ENCODE data around the gene SCUBE3. TPM values are rescaled to one million over a fixed set of nuclear protein-coding genes. Genes with fewer than 3 reads are reported as not detected.

Gene SCUBE3
- total and polyA plus RNA-seq, 9 donors: 0.40 to 3.2 (median 1.3) TPM

DNA sequence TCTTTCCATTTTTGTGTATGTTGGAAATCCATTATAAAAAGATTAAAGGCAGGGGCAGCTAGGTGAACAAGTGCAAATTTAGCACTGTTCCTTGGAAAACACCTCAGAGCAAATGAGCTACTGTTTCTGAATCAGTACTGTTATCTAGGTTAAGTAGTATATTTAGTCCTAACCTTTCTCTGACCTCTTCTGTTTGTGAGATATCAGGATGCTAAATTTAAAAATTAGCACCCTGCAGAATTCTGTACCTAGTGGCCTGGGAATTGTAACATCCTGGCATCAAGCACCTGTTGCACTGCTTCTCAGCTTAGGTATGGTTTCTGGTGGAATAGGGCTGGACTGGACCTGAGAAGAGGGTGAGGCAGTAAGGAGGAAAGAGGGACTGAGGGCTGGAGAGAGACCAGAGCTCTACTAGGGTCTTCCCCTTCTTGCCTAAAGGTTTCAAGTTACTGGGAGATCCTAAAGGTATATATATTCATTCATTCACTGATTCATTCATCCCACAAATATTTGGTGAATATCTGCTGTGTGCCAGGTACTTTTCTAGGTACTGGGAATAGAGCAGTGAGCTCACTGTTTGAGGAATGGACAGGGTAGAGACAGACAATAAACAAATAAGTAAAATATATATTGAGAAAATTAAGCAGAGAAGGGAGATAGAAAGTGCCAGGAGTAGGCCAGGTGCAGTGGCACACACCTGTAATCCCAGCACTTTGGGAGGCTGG, 51.0 kb downstream of the SCUBE3 start:
- no peaks in the 10 kb centered on the region for H3K36me3 ChIP-seq (ENCODE audit: control insufficient read depth, insufficient read depth, low read length)
- H3K27ac ChIP-seq (ENCODE audit: low read length): no peak overlapping the region
- no peak for DNase-seq
- no peaks in the 10 kb centered on the region for H3K27me3 ChIP-seq (ENCODE audit: control insufficient read depth, insufficient read depth, low read length)
- no peak overlapping the region for H3K4me3 ChIP-seq (ENCODE audit: low read length)
- peaks cover 4% of the 10 kb centered on the region for H3K4me1 ChIP-seq (ENCODE audit: control insufficient read depth, insufficient read depth, low read length)
- H3K9me3 ChIP-seq (replicated peaks; ENCODE audit: control insufficient read depth, low read depth, low read length): no peaks in the 10 kb centered on the region

DNA sequence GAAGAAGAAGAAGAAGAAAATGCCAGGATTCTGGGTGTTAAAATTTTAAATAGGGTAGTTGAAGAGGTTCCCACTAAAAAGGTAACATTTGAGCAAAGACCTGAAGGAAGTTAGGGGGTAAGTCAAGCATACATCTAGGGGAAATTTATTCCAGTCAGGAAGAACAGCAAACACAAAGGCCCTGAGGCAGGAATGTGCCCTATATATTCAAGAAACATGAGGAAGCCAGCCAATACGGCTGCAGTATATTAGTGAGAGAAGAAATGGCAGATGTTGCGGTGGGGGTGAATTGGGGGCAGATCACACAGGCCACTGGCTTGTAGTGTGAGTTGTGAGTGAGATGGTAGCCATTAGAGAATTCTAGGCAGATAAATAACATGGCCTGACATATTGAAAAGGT, 51.8 kb downstream of the SCUBE3 start:
- Histone ChIP-seq H3K27ac (ENCODE audit: low read length) (no peak overlapping the region), H3K9me3 (replicated peaks; ENCODE audit: control insufficient read depth, low read depth, low read length) (no peaks in the 10 kb centered on the region), H3K36me3 (ENCODE audit: control insufficient read depth, insufficient read depth, low read length) (no peaks in the 10 kb centered on the region), H3K4me3 (ENCODE audit: low read length) (no peak overlapping the region), H3K4me1 (ENCODE audit: control insufficient read depth, insufficient read depth, low read length) (no peaks in the 10 kb centered on the region), H3K27me3 (ENCODE audit: control insufficient read depth, insufficient read depth, low read length) (no peaks in the 10 kb centered on the region)
- 74% methylated on average over 2 of the region's 2 CpGs for WGBS (ENCODE audit: insufficient coverage)
- no peak for DNase-seq

DNA sequence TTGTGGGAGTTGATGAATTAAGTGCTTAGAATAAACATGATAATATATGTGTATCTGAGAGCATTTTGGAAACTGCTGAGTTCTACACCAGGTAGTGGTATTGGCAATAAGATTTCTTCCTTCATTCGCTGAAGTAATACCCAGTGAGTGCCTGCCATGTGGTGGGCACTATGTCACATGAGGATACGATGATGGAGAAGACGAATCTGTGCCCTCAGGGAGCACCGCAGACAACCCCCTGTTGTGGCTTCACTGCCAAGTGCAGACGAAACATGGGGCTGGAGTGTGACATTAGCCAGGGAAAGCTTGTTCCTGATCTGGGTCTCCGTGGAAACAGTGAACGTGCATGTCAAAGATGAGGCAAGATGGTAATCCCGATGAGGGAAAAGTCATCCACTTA, 53.7 kb downstream of the SCUBE3 start:
- Histone ChIP-seq H3K36me3 (ENCODE audit: control insufficient read depth, insufficient read depth, low read length) (no peaks in the 10 kb centered on the region), H3K4me1 (ENCODE audit: control insufficient read depth, insufficient read depth, low read length) (no peaks in the 10 kb centered on the region), H3K27ac (ENCODE audit: low read length) (no peak overlapping the region), H3K27me3 (ENCODE audit: control insufficient read depth, insufficient read depth, low read length) (no peaks in the 10 kb centered on the region), H3K4me3 (ENCODE audit: low read length) (no peak overlapping the region), H3K9me3 (replicated peaks; ENCODE audit: control insufficient read depth, low read depth, low read length) (no peaks in the 10 kb centered on the region)
- no peak for DNase-seq
- WGBS (ENCODE audit: insufficient coverage): 80% methylated on average over 7 of the region's 8 CpGs

DNA sequence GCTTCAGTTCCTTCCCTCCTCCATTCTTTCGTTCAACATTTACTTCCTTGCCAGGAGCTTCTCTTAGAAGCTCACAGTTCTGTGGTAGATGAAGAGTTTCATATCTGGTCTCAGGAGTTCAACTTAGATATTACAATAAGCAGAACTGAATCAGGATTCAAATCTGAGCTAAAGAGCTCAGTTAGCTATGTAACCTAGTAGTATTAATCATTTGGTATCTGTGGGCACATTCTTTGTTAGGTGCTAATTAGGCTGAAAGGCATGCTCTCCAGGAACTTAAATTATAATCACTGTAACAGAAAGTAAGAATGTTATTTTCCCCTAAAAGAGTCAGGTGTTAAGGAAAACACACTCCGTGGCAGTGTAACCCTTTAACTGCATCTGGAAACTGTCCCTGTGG, 54.1 kb downstream of the SCUBE3 start:
- no peak overlapping the region for H3K27ac ChIP-seq (ENCODE audit: low read length)

DNA sequence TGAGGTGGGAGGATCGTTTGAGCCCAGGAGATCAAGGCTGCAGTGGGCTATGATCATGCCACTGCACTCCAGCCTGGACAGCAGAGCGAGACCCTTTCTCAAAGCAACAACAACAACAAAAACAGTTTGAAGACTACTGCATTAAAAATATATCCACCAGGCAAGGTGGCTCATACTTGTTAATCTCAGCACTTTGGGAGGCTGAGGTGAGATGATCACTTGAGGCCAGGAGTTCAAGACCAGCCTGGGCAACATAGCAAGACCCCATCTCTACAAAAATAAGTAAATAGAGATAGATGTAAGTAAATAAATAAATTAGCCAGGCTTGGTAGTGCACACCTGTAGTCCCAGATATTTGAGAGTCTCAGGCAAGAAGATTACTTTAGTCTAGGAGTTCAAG, 58.2 kb downstream of the SCUBE3 start:
- 100% methylated on average over 1 of the region's 2 CpGs for WGBS (ENCODE audit: insufficient coverage)

More for the DNA sequence above, 54.1 kb downstream of the SCUBE3 start:
- H3K27me3 ChIP-seq (ENCODE audit: control insufficient read depth, insufficient read depth, low read length): no peaks in the 10 kb centered on the region
- no peak overlapping the region for H3K4me3 ChIP-seq (ENCODE audit: low read length)
- H3K9me3 ChIP-seq (replicated peaks; ENCODE audit: control insufficient read depth, low read depth, low read length): no peaks in the 10 kb centered on the region
- DNase-seq: no peak
- H3K36me3 ChIP-seq (ENCODE audit: control insufficient read depth, insufficient read depth, low read length): no peaks in the 10 kb centered on the region
- no peaks in the 10 kb centered on the region for H3K4me1 ChIP-seq (ENCODE audit: control insufficient read depth, insufficient read depth, low read length)
- WGBS (ENCODE audit: insufficient coverage): no CpG with 5 or more reads among the region's 2 CpGs

DNA sequence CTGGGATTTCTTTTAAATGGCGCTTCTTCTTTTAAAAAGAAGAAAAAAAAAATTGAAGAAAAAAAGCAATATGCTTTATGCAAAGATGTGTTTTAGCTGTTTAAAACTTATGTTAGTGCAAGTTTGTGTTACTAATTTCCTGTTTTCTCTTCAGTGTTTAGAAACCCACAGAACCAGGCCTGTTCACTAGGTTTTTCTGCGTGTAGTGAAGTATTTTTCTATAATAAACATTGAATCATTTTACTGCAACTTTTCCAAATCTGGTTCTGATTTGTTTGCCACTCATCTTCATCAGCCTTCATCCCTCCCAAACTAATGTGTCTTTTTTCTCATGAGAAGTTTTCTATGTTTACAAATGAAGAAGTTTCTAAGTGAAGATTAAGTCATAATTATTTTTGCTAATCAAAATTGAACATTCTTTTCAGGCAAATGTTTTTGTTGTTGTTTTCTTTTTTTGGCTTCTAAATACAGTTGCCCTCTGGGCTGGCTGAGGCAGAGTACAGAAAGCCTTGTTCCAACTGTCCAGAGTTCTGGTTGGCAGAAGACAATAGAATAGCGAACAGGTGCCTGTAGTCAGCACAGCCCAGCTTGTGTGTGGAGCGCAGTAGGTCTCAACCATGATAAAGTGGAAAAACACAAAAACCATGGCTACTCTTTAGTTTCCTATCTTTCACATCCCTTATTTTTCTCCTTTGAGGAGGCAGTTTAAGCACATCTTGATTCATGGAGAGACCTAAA, 60.2 kb downstream of the SCUBE3 start:
- no peak for DNase-seq

More for the DNA sequence above, 58.2 kb downstream of the SCUBE3 start:
- Histone ChIP-seq H3K27me3 (ENCODE audit: control insufficient read depth, insufficient read depth, low read length) (no peaks in the 10 kb centered on the region), H3K36me3 (ENCODE audit: control insufficient read depth, insufficient read depth, low read length) (no peaks in the 10 kb centered on the region), H3K4me3 (ENCODE audit: low read length) (no peak overlapping the region), H3K4me1 (ENCODE audit: control insufficient read depth, insufficient read depth, low read length) (peaks cover 6% of the 10 kb centered on the region), H3K27ac (ENCODE audit: low read length) (no peak overlapping the region), H3K9me3 (replicated peaks; ENCODE audit: control insufficient read depth, low read depth, low read length) (no peaks in the 10 kb centered on the region)
- DNase-seq: no peak

DNA sequence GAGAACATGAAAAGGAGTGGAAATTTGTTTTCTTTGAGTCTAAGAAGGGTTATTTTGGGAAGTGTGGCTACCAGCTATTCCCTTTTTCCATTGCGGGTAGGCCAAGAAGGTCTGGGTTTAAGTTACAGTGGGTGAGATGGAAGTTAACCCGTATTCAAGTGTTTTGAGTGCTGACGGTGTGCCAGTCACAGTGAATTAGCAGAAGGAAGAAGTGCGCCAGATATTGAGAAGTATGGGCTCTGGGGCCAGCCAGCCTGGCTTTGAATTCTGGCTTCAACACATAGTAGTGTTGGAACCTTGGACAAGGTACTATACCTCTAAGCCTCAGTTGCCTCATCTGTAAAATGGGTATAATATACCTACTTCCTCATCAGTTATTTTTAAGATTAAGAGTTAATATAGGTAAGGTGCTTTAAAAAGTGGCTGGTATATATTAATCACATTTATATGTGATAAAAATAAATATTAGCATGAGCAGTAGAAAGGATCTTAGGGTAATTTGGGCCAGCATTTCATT, 62.0 kb downstream of the SCUBE3 start:
- no peaks in the 10 kb centered on the region for H3K36me3 ChIP-seq (ENCODE audit: control insufficient read depth, insufficient read depth, low read length)
- H3K27me3 ChIP-seq (ENCODE audit: control insufficient read depth, insufficient read depth, low read length): no peaks in the 10 kb centered on the region
- no peak overlapping the region for H3K4me3 ChIP-seq (ENCODE audit: low read length)
- 80% methylated on average over 1 of the region's 4 CpGs for WGBS (ENCODE audit: insufficient coverage)
- peak; percentile 61 for DNase-seq
- no peaks in the 10 kb centered on the region for H3K9me3 ChIP-seq (replicated peaks; ENCODE audit: control insufficient read depth, low read depth, low read length)
- peaks cover 6% of the 10 kb centered on the region for H3K4me1 ChIP-seq (ENCODE audit: control insufficient read depth, insufficient read depth, low read length)
- H3K27ac ChIP-seq (ENCODE audit: low read length): no peak overlapping the region

More for the DNA sequence above, 60.2 kb downstream of the SCUBE3 start:
- Histone ChIP-seq H3K27me3 (ENCODE audit: control insufficient read depth, insufficient read depth, low read length) (no peaks in the 10 kb centered on the region), H3K4me1 (ENCODE audit: control insufficient read depth, insufficient read depth, low read length) (peaks cover 6% of the 10 kb centered on the region), H3K9me3 (replicated peaks; ENCODE audit: control insufficient read depth, low read depth, low read length) (no peaks in the 10 kb centered on the region), H3K27ac (ENCODE audit: low read length) (no peak overlapping the region), H3K4me3 (ENCODE audit: low read length) (no peak overlapping the region), H3K36me3 (ENCODE audit: control insufficient read depth, insufficient read depth, low read length) (no peaks in the 10 kb centered on the region)
- 92% methylated on average over 2 of the region's 4 CpGs for WGBS (ENCODE audit: insufficient coverage)

DNA sequence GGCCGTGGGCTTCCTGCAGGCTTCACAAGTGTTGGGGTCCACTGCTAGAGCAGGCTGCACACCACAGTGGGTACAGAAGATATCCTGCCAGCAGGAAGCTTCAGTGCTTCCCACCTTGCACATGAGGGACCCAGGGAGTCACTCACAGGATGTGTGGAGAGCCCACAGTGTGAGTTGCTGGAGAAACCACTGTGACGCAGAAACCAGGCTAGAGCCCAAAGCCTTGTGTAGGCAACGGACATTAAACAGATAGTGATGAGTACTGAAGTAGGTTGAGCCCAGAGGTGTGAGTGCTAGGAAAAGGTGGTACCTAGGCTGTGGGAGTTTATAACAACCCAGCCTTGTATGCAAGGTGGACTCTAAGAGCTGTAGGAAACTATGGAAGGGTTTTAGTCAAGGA, 65.0 kb downstream of the SCUBE3 start:
- no peak overlapping the region for H3K27ac ChIP-seq (ENCODE audit: low read length)
- no peaks in the 10 kb centered on the region for H3K27me3 ChIP-seq (ENCODE audit: control insufficient read depth, insufficient read depth, low read length)
- no peaks in the 10 kb centered on the region for H3K9me3 ChIP-seq (replicated peaks; ENCODE audit: control insufficient read depth, low read depth, low read length)
- peaks cover 26% of the 10 kb centered on the region for H3K36me3 ChIP-seq (ENCODE audit: control insufficient read depth, insufficient read depth, low read length)
- no peak overlapping the region for H3K4me3 ChIP-seq (ENCODE audit: low read length)
- peaks cover 9% of the 10 kb centered on the region for H3K4me1 ChIP-seq (ENCODE audit: control insufficient read depth, insufficient read depth, low read length)
- 90% methylated on average over 3 of the region's 3 CpGs for WGBS (ENCODE audit: insufficient coverage)
- DNase-seq: no peak

DNA sequence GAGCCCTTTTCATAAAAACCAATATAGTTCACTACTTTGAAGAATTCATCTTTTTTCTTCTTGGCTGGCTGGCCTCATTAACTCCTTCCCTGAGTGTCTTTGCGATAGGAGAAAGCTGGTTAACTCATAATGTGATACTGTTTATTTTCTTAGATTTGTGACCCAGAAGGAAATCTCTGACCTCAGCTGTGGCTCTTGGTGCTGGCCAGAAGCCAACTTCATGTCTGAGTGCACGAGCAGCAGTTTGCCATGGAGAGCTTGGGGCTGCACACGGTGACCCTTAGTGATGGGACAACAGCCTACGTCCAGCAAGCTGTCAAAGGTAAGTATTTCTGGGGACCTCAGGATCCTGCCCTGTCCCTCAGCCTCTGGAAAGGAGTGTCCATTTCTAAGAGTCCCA, 67.1 kb downstream of the SCUBE3 start:
- H3K36me3 ChIP-seq (ENCODE audit: control insufficient read depth, insufficient read depth, low read length): peaks cover 39% of the 10 kb centered on the region
- no peaks in the 10 kb centered on the region for H3K27me3 ChIP-seq (ENCODE audit: control insufficient read depth, insufficient read depth, low read length)
- no peak for DNase-seq
- no peak overlapping the region for H3K4me3 ChIP-seq (ENCODE audit: low read length)
- H3K27ac ChIP-seq (ENCODE audit: low read length): no peak overlapping the region
- no peaks in the 10 kb centered on the region for H3K9me3 ChIP-seq (replicated peaks; ENCODE audit: control insufficient read depth, low read depth, low read length)
- 68% methylated on average over 3 of the region's 4 CpGs for WGBS (ENCODE audit: insufficient coverage)
- H3K4me1 ChIP-seq (ENCODE audit: control insufficient read depth, insufficient read depth, low read length): peaks cover 4% of the 10 kb centered on the region

DNA sequence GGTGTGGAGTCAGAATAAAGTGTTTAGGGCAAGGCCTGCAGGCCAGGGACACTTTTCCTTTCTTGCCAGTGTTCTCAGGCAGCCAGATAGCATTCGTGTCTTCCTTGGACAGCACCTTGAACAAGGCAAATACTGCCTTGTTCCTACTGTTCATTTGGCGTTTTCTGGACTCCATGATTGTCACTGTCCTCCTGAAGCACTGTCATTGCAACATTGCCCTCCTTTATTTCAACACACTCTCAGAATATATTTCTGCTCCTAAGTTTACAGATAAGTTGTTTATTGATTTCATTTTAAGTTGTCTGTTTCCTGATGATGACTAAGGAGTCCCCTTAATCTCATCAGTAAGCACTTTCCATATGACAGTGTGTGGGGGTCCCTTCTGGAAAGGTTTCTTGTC, 68.7 kb downstream of the SCUBE3 start:
- H3K27me3 ChIP-seq (ENCODE audit: control insufficient read depth, insufficient read depth, low read length): no peaks in the 10 kb centered on the region
- no peak overlapping the region for H3K4me3 ChIP-seq (ENCODE audit: low read length)
- H3K36me3 ChIP-seq (ENCODE audit: control insufficient read depth, insufficient read depth, low read length): peaks cover 54% of the 10 kb centered on the region
- no peaks in the 10 kb centered on the region for H3K9me3 ChIP-seq (replicated peaks; ENCODE audit: control insufficient read depth, low read depth, low read length)
- H3K27ac ChIP-seq (ENCODE audit: low read length): no peak overlapping the region
- 79% methylated on average over 2 of the region's 2 CpGs for WGBS (ENCODE audit: insufficient coverage)
- no peak for DNase-seq
- peaks cover 4% of the 10 kb centered on the region for H3K4me1 ChIP-seq (ENCODE audit: control insufficient read depth, insufficient read depth, low read length)
